Skeletal muscle cell (primary cell): ENCODE results near the gene FHIT.
"Not testable (repeated sequence)": the region's sequence is repeated elsewhere in the genome, so short reads cannot be mapped to it uniquely, and the experiment has no call there.

Experiments
- DNase-seq: peaks from one replicate; pipeline ENCODE4 v3.0.0-alpha.2; 2010; ENCODE audit warnings: low read depth
- H3K4me3 ChIP-seq: 2 replicates; pipeline ENCODE4 v1.5.1; 2011; ENCODE audit warnings: low read depth, mild to moderate bottlenecking, control low read depth, low read length, moderate library complexity

The FHIT gene

DNA sequence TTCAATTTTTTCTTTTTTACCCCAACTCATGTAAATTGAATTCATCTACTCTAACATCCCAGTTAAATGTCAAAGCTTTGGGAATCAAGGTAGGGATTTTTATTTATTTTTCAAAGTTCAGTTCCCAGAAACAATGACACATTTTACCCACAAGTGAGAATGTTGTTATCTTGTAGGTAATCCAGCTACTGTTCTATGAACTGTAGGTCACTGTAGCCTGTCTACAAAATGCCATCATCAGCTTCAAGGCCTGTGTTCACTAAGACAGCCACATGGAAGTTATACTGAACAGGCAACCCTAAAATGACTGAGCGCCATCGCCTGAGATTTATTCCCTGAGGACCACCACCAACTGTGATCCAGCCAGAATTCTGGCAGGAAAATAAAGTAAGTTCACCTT lies 219.7 kb downstream of the FHIT start:
- H3K4me3 ChIP-seq, result no peak overlapping the region
- no peak for DNase-seq

GRCh38 chr3:61030469-61031035 lies 220.7 kb downstream of the FHIT start:
- DNase-seq, result peak; percentile 9

GRCh38 chr3:61029194-61029593 lies 222.1 kb downstream of the FHIT start:
- no peak for DNase-seq
- H3K4me3 ChIP-seq, result no peak overlapping the region

More at GRCh38 chr3:61030469-61031035, 220.7 kb downstream of the FHIT start:
- H3K4me3 ChIP-seq, result no peak overlapping the region

DNA sequence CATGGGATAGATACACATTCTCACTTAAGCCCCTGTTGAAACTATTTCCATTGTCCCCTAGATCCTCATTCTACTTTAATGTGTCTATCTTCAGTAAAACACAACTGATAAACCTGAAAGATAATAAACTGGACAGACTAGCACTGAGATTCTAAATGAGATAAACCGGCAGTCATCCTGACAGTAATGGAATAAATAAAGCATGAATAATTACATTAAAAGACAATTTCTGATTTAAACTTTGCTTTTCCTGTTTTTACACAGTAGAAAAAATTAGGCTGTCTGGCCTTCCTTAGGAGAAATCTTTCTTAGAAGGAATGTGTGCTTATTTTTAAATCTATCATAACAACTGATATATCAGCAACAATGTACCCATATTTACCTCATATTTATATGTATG lies 232.4 kb downstream of the FHIT start:
- no peak for DNase-seq
- H3K4me3 ChIP-seq, result no peak overlapping the region

DNA sequence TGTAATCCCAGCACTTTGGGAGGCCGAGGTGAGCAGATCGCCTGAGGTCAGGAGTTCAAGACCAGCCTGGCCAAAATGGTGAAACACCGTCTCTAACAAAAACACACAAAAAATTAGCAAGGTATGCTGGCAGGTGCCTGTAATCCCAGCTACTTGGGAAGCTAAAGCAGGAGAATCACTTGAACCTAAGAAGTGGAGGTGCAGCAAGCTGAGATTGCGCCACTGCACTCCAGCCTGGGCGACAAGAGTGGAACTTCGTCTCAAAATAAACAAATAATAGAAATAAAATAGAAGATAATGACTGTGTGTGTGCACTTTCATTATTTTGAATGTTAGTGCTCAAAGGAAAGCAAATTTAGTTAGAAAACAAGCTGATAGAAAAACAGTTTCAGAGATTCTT lies 234.2 kb downstream of the FHIT start:
- DNase-seq, H3K4me3 ChIP-seq: not testable (repeated sequence)

DNA sequence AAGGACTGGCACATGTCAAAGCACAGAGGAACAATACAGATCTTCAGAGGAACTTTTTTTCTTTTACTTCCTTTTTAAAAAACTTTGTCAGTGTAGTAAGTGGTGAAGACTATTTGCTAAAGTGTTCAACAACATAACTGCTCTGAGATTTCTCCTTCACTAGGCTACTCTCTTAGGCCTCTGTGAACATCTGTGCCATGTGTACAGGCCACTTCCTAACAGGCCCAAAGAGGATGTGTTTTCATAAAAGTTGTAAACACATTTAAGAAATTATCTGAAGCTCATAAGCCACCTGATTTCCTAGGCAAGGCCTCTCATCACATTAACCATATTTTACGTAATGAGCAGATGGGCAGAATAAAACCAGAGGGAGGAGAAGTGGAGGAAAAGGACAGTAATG lies 235.4 kb downstream of the FHIT start:
- H3K4me3 ChIP-seq, result no peak overlapping the region
- no peak for DNase-seq

DNA sequence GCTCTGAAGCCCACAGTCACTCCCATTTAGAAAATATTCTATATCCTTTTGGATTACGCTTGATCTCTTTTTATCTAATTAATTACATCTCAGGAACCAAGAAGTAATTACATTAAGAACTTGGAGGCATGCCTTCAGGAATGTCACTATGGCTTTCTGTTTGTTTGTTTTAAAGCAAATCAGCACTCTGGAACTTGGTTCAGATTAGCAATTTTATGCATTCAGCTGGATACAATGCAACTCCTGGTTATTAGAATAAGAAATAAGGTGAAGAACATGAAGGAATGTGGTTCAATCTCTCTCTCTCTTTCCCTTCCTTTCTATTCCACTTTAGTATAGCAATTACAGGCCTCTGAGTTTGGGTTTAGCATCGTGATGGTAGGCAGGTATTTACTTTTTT lies 235.8 kb downstream of the FHIT start:
- no peak overlapping the region for H3K4me3 ChIP-seq
- no peak for DNase-seq

GRCh38 chr3:61008998-61009380 lies 242.3 kb downstream of the FHIT start:
- DNase-seq, result no peak
- no peak overlapping the region for H3K4me3 ChIP-seq

DNA sequence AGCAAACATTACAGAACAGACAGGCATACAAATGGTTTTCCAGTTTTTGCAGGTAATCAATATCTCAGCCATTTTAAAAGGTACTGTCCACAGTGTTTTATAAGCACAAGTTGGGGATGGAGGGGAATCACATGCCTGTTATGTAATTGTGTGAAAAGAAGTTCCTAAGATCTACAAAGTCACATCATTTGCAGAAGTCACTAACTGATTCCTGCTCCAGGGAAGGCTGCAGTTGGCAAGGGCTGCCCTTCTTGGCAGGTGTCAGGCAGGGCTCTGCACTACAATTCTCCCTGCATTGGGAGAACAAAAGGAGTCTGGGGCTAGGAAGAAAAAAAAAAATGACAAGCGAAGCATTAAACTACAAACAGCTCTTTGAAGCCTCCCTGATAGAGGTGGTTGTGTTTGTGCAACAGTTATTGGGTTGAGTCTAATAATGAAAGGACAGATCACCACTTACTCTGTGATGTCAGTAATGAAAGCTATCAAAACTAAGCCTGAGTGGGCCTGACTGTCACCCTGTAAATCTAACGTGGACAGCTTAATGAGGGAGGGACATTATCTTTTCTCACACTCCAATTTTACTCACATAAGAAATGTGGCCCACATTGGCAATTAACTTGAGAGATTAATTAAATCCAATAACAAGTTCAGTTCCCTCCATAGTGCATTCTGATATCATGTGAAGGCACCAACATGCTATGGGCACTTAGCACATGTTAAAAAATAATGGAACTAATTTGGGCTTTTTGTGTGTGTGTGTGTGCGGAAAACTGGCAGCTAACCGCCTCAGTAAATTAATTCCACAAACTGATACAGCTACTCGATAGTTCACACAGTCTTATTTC lies 242.9 kb downstream of the FHIT start:
- DNase-seq, result no peak
- no peak overlapping the region for H3K4me3 ChIP-seq

DNA sequence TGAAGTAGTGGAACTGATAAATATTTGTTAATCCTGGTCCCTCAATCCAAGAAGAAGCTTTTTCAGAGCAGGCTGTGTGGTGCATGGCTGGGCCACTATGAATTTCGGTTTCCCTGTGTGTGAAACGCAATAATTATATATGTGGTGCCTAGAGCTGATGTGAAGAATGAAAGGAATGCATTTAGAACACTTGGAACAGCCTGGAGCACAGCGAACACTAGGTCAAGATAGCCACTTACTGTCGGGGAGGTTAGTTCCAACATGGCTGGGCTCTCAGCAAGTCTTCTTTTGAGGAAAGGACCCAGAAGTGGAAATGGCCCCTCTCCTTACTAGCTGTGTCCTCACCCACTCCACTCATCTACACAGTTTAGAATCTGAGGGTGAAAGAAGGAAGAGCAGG lies 245.7 kb downstream of the FHIT start:
- no peak overlapping the region for H3K4me3 ChIP-seq
- no peak for DNase-seq

DNA sequence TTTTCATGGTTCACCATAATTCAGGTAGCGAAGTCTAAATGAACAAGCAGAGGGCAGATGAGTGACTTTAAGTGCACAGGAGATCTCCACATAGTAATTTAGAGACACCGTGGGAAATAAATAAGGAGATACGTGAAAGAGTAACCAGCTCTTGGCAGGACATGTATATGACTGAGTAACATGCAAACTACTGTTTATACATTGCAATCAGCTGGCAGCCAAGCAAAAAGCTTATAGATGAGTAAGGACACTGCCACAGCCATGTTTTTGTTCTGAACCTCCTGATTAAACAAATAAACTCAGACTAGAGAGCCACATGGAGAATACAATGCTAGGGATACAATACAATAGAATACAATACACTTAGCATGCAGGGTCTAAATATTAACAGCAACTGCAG lies 252.4 kb downstream of the FHIT start:
- DNase-seq, result peak; percentile 56
- no peak overlapping the region for H3K4me3 ChIP-seq

GRCh38 chr3:60992395-60992794 lies 258.9 kb downstream of the FHIT start:
- DNase-seq, result no peak
- no peak overlapping the region for H3K4me3 ChIP-seq

GRCh38 chr3:60990442-60990730 lies 260.9 kb downstream of the FHIT start:
- no peak overlapping the region for H3K4me3 ChIP-seq
- no peak for DNase-seq

DNA sequence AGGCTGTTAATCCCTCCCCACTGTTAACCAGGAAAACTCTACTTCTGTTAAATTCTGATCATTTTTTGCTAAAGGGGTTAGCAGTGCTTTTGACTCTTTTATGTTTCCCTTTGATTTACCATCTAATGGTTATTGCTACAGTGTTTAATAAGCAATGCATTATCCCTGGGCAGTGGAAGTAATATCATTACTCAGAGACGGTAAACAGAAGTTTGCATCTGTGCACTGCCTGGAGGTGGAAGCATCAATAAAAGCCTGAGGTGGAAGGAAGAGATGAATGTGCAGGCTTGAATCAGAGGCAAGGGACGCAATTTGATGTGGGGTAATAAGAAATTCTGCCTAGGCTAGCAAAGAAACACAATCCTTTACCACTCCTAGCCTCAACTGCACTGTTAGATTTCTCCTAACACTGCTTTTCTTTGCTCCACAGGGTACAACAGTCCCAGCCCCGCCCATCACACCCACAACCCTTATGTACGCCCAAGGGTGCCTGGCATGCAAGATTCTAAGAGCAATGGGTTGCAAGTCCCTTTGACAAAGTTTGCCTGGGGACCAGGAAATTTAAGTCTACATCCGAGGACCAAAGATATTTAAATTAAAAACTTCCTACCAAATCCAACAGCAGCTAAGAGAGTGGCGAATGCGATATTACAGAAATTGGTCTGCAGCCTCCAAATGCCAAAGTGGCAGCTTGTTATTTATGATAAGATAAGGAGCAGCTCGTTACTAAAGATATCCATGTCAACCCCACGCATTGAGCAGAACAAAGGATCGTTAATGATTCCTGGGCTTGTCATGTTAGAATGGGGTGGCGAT lies 261.4 kb downstream of the FHIT start:
- DNase-seq, result no peak
- no peak overlapping the region for H3K4me3 ChIP-seq

GRCh38 chr3:60987191-60987590 lies 264.1 kb downstream of the FHIT start:
- DNase-seq, H3K4me3 ChIP-seq: not testable (repeated sequence)

DNA sequence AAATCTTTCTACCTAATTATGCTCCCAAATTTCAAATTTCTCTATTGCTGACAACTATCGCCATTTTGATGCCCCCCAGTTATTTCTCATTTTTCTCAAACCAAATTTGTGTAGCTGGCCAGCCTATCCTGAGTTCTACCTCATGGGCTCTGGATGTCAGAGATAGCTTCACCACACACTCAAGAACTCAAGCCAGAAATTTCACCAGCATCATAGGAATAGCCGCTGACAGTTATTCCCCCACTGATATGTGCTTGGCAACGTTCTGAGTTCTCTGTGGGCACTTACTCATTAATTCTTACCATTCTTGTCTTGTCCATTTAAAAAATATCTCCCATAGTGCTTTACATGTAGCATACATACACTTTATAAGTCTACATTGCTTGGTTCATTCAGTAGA lies 264.7 kb downstream of the FHIT start:
- DNase-seq, result no peak
- H3K4me3 ChIP-seq, result no peak overlapping the region

GRCh38 chr3:60983906-60984305 lies 267.3 kb downstream of the FHIT start:
- DNase-seq, result no peak
- no peak overlapping the region for H3K4me3 ChIP-seq

GRCh38 chr3:60980342-60980692 lies 270.9 kb downstream of the FHIT start:
- no peak for DNase-seq
- H3K4me3 ChIP-seq, result no peak overlapping the region

DNA sequence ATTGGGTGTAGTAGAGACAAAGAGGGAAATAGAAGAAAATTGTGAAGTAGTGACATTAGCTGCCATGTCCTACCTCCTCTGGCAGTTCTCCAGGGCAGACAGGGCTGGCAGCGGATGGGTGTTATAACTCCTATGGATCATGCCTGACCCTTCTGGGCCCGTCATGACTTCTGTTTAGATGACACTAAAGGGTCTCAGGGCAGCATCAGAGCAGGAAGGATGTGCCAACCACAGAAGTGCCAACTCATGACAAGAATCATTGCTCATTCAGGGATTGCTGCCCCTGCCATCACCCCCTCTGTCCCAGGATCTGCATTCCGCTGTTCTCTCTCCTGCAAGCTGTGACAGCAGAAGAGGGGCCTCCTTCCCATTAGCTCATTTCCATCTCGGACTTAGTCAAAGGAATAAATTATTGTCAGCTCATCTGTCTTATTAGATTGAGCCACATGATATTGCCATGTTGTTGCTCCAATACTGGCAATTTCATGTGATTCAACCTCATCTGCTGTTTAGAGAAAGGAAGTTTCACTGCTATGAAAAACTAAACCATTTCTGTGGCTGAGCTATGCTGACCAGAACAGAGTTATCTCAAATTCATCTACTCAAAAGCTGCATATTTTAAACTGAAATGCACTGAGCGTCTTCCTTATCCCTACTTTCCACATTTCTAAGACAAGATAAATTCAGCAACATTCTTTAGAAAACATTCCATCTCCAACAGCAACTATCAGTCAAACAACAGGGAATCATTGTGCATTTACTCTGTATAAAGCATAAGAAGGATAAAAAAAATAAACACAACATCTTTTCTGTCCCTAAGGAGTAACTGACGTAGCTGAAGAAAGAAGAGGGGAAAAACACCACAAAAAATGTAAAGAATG lies 271.6 kb downstream of the FHIT start:
- DNase-seq, result peak; percentile 40
- H3K4me3 ChIP-seq, result no peak overlapping the region

- DNase-seq, result no peak
- H3K4me3 ChIP-seq, result no peak overlapping the region
Observed at GRCh38 chr3:60973321-60973720, 277.9 kb downstream of the FHIT start.
